ENCODE data around the gene DLK1. TPM values are rescaled to one million over a fixed set of nuclear protein-coding genes. Genes with fewer than 3 reads are reported as not detected.

Gene DLK1
- total RNA-seq, 2 donors from 2014 or later, result 2.2 TPM; not detected in 1

DNA sequence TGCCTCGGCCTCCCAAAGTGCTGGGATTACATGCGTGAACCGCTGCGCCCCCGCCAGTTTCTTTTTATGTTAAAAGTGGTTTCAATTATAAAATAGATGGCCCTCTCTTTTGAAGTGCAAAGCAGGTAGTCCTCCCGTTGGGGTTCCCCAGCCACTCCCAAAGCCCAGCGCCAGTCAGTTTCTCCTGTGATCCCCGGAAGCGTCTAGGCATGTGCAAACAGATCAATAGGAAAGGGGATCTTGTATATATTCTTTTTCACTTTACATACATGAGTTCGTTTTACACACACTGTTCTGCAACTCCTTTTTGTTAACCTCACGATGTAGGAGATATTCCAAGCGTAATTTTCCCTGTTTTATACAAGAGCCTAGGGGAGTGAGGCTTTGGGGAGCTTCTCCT lies 16.3 kb upstream of the DLK1 start:
- Histone ChIP-seq H3K9me3 (no peaks in the 10 kb centered on the region), H3K4me3 (no peak overlapping the region), H3K9ac (ENCODE audit: low read depth in 2 of 2, low read length in 2 of 2) (no peak overlapping the region), H3K4me1 (peaks cover 6% of the 10 kb centered on the region), H3K27ac (no peak overlapping the region), H3K36me3 (no peaks in the 10 kb centered on the region), H3K27me3 (no peaks in the 10 kb centered on the region)
- DNase-seq, result no peak
- no peak for TF ChIP-seq CTCF (IDR thresholded peaks at IDR 0.05)
- intact Hi-C loops (cut with DNase I), result no loop called here

GRCh38 chr14:100710826-100711462 lies 15.7 kb upstream of the DLK1 start:
- Histone ChIP-seq H3K4me1 (peaks cover 6% of the 10 kb centered on the region), H3K4me3 (no peak overlapping the region), H3K27ac (no peak overlapping the region), H3K36me3 (no peaks in the 10 kb centered on the region), H3K9me3 (no peaks in the 10 kb centered on the region), H3K27me3 (no peaks in the 10 kb centered on the region), H3K9ac (ENCODE audit: low read depth in 2 of 2, low read length in 2 of 2) (no peak overlapping the region)
- DNase-seq, result no peak
- intact Hi-C loops (cut with DNase I), result no loop called here
- no peak for TF ChIP-seq CTCF (IDR thresholded peaks at IDR 0.05)

- H3K36me3 ChIP-seq, result no peaks in the 10 kb centered on the region
- no peaks in the 10 kb centered on the region for H3K27me3 ChIP-seq
- H3K9ac ChIP-seq (ENCODE audit: low read depth in 2 of 2, low read length in 2 of 2), result no peak overlapping the region
- DNase-seq, result no peak
- H3K4me1 ChIP-seq, result peaks cover 6% of the 10 kb centered on the region
- no peaks in the 10 kb centered on the region for H3K9me3 ChIP-seq
- intact Hi-C loops (cut with DNase I), result no loop called here
- no peak overlapping the region for H3K27ac ChIP-seq
- TF ChIP-seq CTCF (IDR thresholded peaks at IDR 0.05), result no peak
- no peak overlapping the region for H3K4me3 ChIP-seq
Measured at GRCh38 chr14:100711493-100711892, 15.2 kb upstream of the DLK1 start.

GRCh38 chr14:100712490-100712889 lies 14.2 kb upstream of the DLK1 start:
- Histone ChIP-seq H3K27ac (no peak overlapping the region), H3K4me3 (no peak overlapping the region), H3K9me3 (no peaks in the 10 kb centered on the region), H3K4me1 (peaks cover 6% of the 10 kb centered on the region), H3K36me3 (no peaks in the 10 kb centered on the region), H3K9ac (ENCODE audit: low read depth in 2 of 2, low read length in 2 of 2) (no peak overlapping the region), H3K27me3 (no peaks in the 10 kb centered on the region)
- intact Hi-C loops (cut with DNase I), result no loop called here
- no peak for DNase-seq
- TF ChIP-seq CTCF (IDR thresholded peaks at IDR 0.05), result no peak

- Histone ChIP-seq H3K27ac (no peak overlapping the region), H3K9me3 (no peaks in the 10 kb centered on the region), H3K9ac (ENCODE audit: low read depth in 2 of 2, low read length in 2 of 2) (no peak overlapping the region), H3K36me3 (no peaks in the 10 kb centered on the region), H3K4me3 (no peak overlapping the region), H3K4me1 (peaks cover 5% of the 10 kb centered on the region), H3K27me3 (no peaks in the 10 kb centered on the region)
- no peak for DNase-seq
- intact Hi-C loops (cut with DNase I), result no loop called here
- TF ChIP-seq CTCF (IDR thresholded peaks at IDR 0.05), result no peak
Measured at GRCh38 chr14:100713705-100714104, 13.0 kb upstream of the DLK1 start.
